ENCODE results near the gene FUZ. TPM values are rescaled to one million over a fixed set of nuclear protein-coding genes. Genes with fewer than 3 reads are reported as not detected.

FUZ gene
- total RNA-seq, 1 experiment from 2014 or later: 1.1 TPM

DNA sequence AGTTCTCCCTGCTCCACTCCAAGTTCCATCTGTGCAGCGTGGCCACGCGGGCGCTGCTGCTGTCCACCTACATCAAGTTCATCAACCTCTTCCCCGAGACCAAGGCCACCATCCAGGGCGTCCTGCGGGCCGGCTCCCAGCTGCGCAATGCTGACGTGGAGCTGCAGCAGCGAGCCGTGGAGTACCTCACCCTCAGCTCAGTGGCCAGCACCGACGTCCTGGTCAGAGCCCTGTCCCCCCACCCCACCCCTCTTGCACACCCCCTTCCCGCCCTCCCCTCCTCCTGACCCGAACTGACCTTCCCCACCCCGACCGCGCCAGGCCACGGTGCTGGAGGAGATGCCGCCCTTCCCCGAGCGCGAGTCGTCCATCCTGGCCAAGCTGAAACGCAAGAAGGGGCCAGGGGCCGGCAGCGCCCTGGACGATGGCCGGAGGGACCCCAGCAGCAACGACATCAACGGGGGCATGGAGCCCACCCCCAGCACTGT, 11.6 kb downstream of the FUZ start:
- TF ChIP-seq RAD21 (IDR thresholded peaks at IDR 0.05; ENCODE audit: low read depth): no peak
- TF ChIP-seq ZFX (IDR thresholded peaks at IDR 0.05): no peak
- TF ChIP-seq POLR2A (IDR thresholded peaks at IDR 0.05; ENCODE audit: borderline replicate concordance, extremely low read depth, insufficient read depth, insufficient read length): no peak
- no peak for TF ChIP-seq FOSL1 (IDR thresholded peaks at IDR 0.05; ENCODE audit: low read depth)
- H3K27ac ChIP-seq (ENCODE audit: low read depth, low read length): no peak overlapping the region; the same call in 1 of the 2 replicates
- H3K4me2 ChIP-seq (ENCODE audit: low read length): no peak overlapping the region
- no peak overlapping the region for H2AFZ ChIP-seq (ENCODE audit: low read depth, low read length, poor library complexity, severe bottlenecking)
- ChIA-PET RAD21 (ENCODE audit: low non-redundant PET in 1 of 2, low total read pairs in 2 of 2, uncharacterized antibody in 2 of 2, unreplicated experiment in 2 of 2) (no interaction called here), POLR2A (no interaction called here), CTCF (no interaction called here)
- no peaks in the 10 kb centered on the region for H4K20me1 ChIP-seq (ENCODE audit: insufficient read depth)
- no TSS peak for BruUV-seq (replicated peaks)
- H3K36me3 ChIP-seq (ENCODE audit: control insufficient read depth in 1 of 2, insufficient read depth in 2 of 2, low read length in 2 of 2): peaks cover 16 to 27% of the 10 kb centered on the region in 2 experiments
- H3K79me2 ChIP-seq (ENCODE audit: insufficient read depth, low read length): no peaks in the 10 kb centered on the region
- no peaks in the 10 kb centered on the region for H3K9me2 ChIP-seq (ENCODE audit: insufficient read depth)
- H3K4me1 ChIP-seq (ENCODE audit: control insufficient read depth in 1 of 2, insufficient read depth in 2 of 2, low read length in 2 of 2): peaks cover 4 to 16% of the 10 kb centered on the region in 2 experiments; a peak in 3 of 4 replicates
- ATAC-seq (no peak), DNase-seq (ENCODE audit: low read depth, low spot score) (no peak)
- H3K9me3 ChIP-seq (ENCODE audit: control insufficient read depth in 1 of 2, insufficient read depth in 1 of 2, low read depth in 1 of 2, low read length in 2 of 2): no peaks in the 10 kb centered on the region
- H3K27me3 ChIP-seq (ENCODE audit: insufficient read depth, low read length): no peaks in the 10 kb centered on the region
- intact Hi-C loops (cut with micrococcal nuclease): no loop called here
- no peak overlapping the region for H3K9ac ChIP-seq (ENCODE audit: low read length)
- H3K4me3 ChIP-seq (replicated peaks in 1 of 2; ENCODE audit: low read depth in 1 of 2, low read length in 2 of 2): no peak overlapping the region

DNA sequence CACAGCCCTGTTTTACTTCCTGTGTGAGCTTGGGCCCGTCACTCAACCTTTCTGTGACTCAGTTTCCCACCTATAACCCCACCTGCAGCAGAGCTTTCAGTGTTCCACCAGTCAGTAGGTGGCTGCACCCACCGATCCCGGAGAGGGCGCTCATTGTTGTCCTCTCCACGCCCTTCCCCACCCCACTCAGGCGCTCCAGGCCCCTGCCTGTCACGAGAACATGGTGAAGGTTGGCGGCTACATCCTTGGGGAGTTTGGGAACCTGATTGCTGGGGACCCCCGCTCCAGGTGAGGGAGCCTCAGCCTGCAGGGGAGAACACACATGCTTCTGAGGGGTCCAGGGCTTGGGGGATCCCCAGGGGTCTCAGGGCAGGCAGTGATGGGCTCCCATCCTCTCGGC, 12.3 kb downstream of the FUZ start:
- Histone ChIP-seq H2AFZ (ENCODE audit: low read depth, low read length, poor library complexity, severe bottlenecking) (no peak overlapping the region), H3K4me3 (replicated peaks in 1 of 2; ENCODE audit: low read depth in 1 of 2, low read length in 2 of 2) (no peak overlapping the region), H3K27ac (ENCODE audit: low read depth, low read length) (no peak overlapping the region), H3K9me3 (ENCODE audit: control insufficient read depth in 1 of 2, insufficient read depth in 1 of 2, low read depth in 1 of 2, low read length in 2 of 2) (no peaks in the 10 kb centered on the region), H3K36me3 (ENCODE audit: control insufficient read depth in 1 of 2, insufficient read depth in 2 of 2, low read length in 2 of 2) (peaks cover 21 to 32% of the 10 kb centered on the region in 2 experiments), H3K79me2 (ENCODE audit: insufficient read depth, low read length) (no peaks in the 10 kb centered on the region), H3K27me3 (ENCODE audit: insufficient read depth, low read length) (no peaks in the 10 kb centered on the region), H3K4me1 (ENCODE audit: control insufficient read depth in 1 of 2, insufficient read depth in 2 of 2, low read length in 2 of 2) (peaks cover 4 to 12% of the 10 kb centered on the region in 2 experiments; a peak in 3 of 4 replicates), H4K20me1 (ENCODE audit: insufficient read depth) (no peaks in the 10 kb centered on the region), H3K9ac (ENCODE audit: low read length) (no peak overlapping the region), H3K9me2 (ENCODE audit: insufficient read depth) (no peaks in the 10 kb centered on the region), H3K4me2 (ENCODE audit: low read length) (no peak overlapping the region)
- ATAC-seq: no peak
- no peak for DNase-seq (ENCODE audit: low read depth, low spot score)
- ChIA-PET RAD21 (ENCODE audit: low non-redundant PET in 1 of 2, low total read pairs in 2 of 2, uncharacterized antibody in 2 of 2, unreplicated experiment in 2 of 2) (no interaction called here), POLR2A (no interaction called here), CTCF (no interaction called here)
- TF ChIP-seq POLR2AphosphoS5 (IDR thresholded peaks at IDR 0.05; ENCODE audit: low read depth, low read length): no peak
- no peak for TF ChIP-seq EZH2 (IDR thresholded peaks at IDR 0.05)
- no peak for TF ChIP-seq SP1 (IDR thresholded peaks at IDR 0.05; ENCODE audit: low read depth)
- intact Hi-C loops (cut with micrococcal nuclease): no loop called here
- BruUV-seq (replicated peaks): no TSS peak

All from HCT116 (cell line).